DMS 273 (cell line): ENCODE results near the gene PHLDB3.

Source experiments
- DNase-seq: peaks from one replicate; lab custom pipeline; 2025; ENCODE audit not compliant: unreplicated experiment; lab: John Stamatoyannopoulos, UW

The PHLDB3 gene

GRCh38 chr19:43501661-43502418 is 2.7 kb downstream of the PHLDB3 start:
- DNase-seq = no peak

- no peak for DNase-seq
These were observed 5.5 kb downstream of the PHLDB3 start for GRCh38 chr19:43499042-43499441.

- no peak for DNase-seq
These were observed 6.2 kb downstream of the PHLDB3 start for GRCh38 chr19:43498233-43498842.

GRCh38 chr19:43496960-43497359 is 7.6 kb downstream of the PHLDB3 start:
- DNase-seq = no peak

- no peak for DNase-seq
These were observed 9.5 kb downstream of the PHLDB3 start for GRCh38 chr19:43495082-43495481.

GRCh38 chr19:43490759-43491158 is 13.8 kb downstream of the PHLDB3 start:
- no peak for DNase-seq

GRCh38 chr19:43489979-43490599 is 14.5 kb downstream of the PHLDB3 start:
- no peak for DNase-seq

GRCh38 chr19:43489310-43489709 is 15.2 kb downstream of the PHLDB3 start:
- no peak for DNase-seq

GRCh38 chr19:43488179-43488578 is 16.4 kb downstream of the PHLDB3 start:
- DNase-seq = no peak

GRCh38 chr19:43486412-43486811 is 18.1 kb downstream of the PHLDB3 start:
- no peak for DNase-seq

GRCh38 chr19:43485951-43486350 is 18.6 kb downstream of the PHLDB3 start:
- no peak for DNase-seq

- no peak for DNase-seq
These were observed 21.3 kb downstream of the PHLDB3 start for GRCh38 chr19:43483281-43483680.

- no peak for DNase-seq
These were observed 22.4 kb downstream of the PHLDB3 start for GRCh38 chr19:43482193-43482592.

GRCh38 chr19:43481701-43482100 is 22.8 kb downstream of the PHLDB3 start:
- no peak for DNase-seq

- DNase-seq = no peak
These were observed 24.0 kb downstream of the PHLDB3 start for GRCh38 chr19:43480574-43480973.

- DNase-seq = no peak
These were observed 24.5 kb downstream of the PHLDB3 start for GRCh38 chr19:43479961-43480561.

GRCh38 chr19:43479226-43479625 is 25.3 kb downstream of the PHLDB3 start:
- DNase-seq = no peak

- DNase-seq = no peak
These were observed 26.2 kb downstream of the PHLDB3 start for GRCh38 chr19:43478323-43478722.

GRCh38 chr19:43476606-43477005 is 27.9 kb downstream of the PHLDB3 start:
- DNase-seq = no peak

GRCh38 chr19:43474986-43475705 is 29.4 kb downstream of the PHLDB3 start:
- peak; percentile 97 for DNase-seq

GRCh38 chr19:43474487-43474886 is 30.1 kb downstream of the PHLDB3 start:
- DNase-seq = no peak
